DND-41 (cell line): ENCODE data around the gene CPA2.

Source experiments
- EZH2 ChIP-seq: IDR thresholded peaks from 3 replicates; pipeline ENCODE4 v1.6.1; 2012; ENCODE audit warnings: borderline replicate concordance, low read depth, mild to moderate bottlenecking, moderate library complexity, low read length, inconsistent platforms; ENCODE audit not compliant: severe bottlenecking
- TF ChIP-seq, protein P1 (sequence below): IDR thresholded peaks from 2 replicates; pipeline ENCODE4 v1.5.1; 2012; ENCODE audit warnings: borderline replicate concordance, low read length, moderate library complexity, mild to moderate bottlenecking; ENCODE audit not compliant: poor library complexity, severe bottlenecking; ENCODE audit errors: extremely low read depth

DNA sequence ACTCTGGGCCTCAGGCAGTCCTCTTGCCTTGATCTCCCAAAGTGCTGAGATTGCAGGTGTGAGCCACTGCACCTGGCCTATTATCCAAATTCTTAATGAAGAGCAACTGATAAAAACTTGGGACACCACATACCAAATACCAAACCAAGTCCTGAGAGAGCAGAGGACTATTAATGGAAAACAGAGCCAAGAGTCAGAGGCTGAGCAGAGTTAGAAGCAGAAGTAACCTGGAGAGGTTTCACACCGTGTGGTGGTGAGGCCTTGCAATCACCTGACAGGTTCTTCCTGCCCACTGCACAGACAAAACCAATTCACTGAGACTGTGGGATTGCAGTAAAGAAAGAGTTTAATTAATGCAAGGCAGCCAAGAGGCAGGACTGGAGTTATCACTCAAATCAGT, 43.0 kb upstream of the CPA2 start:
- TF ChIP-seq EZH2 = no peak
- TF ChIP-seq, protein P1, sequence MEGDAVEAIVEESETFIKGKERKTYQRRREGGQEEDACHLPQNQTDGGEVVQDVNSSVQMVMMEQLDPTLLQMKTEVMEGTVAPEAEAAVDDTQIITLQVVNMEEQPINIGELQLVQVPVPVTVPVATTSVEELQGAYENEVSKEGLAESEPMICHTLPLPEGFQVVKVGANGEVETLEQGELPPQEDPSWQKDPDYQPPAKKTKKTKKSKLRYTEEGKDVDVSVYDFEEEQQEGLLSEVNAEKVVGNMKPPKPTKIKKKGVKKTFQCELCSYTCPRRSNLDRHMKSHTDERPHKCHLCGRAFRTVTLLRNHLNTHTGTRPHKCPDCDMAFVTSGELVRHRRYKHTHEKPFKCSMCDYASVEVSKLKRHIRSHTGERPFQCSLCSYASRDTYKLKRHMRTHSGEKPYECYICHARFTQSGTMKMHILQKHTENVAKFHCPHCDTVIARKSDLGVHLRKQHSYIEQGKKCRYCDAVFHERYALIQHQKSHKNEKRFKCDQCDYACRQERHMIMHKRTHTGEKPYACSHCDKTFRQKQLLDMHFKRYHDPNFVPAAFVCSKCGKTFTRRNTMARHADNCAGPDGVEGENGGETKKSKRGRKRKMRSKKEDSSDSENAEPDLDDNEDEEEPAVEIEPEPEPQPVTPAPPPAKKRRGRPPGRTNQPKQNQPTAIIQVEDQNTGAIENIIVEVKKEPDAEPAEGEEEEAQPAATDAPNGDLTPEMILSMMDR = no peak
